Retinal pigment epithelial cell (primary cell): Measurements from ENCODE around the gene MSI2.
A peak's percentile ranks its signal among the peaks of the same experiment; 100 is the strongest.
"Not testable (repeated sequence)": the region's sequence is repeated elsewhere in the genome, so short reads cannot be mapped to it uniquely, and the experiment has no call there.

Experiments
- DNase-seq: peaks from one replicate; pipeline ENCODE4 v3.0.0-alpha.2; 2010; ENCODE audit warnings: low read depth
- H3K4me3 ChIP-seq: 2 replicates; pipeline ENCODE4 v1.5.1; 2011; ENCODE audit warnings: mild to moderate bottlenecking, low read length, control low read depth, moderate library complexity
- TF ChIP-seq, protein P1 (sequence below): conservative IDR thresholded peaks from 2 replicates; pipeline ENCODE4 v1.5.1; 2011; ENCODE audit warnings: low read depth, low read length, control low read depth, inconsistent platforms

MSI2 gene

DNA sequence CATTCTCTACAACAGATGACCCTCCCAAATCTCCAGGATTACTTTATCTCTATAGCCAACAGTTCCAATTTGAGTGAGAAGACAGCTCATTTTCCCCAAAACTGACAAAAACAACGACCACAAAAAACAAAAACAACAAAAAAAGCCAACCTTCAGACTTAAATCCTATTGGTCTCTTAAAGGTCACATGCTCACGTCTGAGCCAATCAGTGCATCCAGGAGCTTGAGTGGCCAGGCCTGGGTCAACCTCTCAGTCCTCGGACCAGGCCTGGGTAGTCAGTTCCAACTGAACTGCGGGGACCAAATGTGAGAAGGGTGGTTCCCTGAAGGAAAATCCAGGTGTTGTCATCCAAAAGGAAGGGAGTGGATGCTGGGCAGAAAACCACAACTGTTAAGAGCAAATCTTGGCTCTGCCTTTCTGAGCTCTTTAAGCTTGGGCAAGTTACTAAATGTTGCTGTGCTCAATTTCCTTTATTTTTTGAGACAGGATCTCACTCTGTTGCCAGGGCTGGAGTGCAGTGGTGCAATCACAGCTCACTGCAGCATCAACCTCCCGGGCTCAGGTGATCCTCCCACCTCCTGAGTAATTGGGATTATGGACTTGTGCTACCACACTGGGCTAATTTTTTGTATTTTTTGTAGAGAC lies 43.0 kb upstream of the MSI2 start:
- H3K4me3 ChIP-seq: no peak overlapping the region
- TF ChIP-seq, protein P1, sequence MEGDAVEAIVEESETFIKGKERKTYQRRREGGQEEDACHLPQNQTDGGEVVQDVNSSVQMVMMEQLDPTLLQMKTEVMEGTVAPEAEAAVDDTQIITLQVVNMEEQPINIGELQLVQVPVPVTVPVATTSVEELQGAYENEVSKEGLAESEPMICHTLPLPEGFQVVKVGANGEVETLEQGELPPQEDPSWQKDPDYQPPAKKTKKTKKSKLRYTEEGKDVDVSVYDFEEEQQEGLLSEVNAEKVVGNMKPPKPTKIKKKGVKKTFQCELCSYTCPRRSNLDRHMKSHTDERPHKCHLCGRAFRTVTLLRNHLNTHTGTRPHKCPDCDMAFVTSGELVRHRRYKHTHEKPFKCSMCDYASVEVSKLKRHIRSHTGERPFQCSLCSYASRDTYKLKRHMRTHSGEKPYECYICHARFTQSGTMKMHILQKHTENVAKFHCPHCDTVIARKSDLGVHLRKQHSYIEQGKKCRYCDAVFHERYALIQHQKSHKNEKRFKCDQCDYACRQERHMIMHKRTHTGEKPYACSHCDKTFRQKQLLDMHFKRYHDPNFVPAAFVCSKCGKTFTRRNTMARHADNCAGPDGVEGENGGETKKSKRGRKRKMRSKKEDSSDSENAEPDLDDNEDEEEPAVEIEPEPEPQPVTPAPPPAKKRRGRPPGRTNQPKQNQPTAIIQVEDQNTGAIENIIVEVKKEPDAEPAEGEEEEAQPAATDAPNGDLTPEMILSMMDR: no peak
- DNase-seq: no peak

DNA sequence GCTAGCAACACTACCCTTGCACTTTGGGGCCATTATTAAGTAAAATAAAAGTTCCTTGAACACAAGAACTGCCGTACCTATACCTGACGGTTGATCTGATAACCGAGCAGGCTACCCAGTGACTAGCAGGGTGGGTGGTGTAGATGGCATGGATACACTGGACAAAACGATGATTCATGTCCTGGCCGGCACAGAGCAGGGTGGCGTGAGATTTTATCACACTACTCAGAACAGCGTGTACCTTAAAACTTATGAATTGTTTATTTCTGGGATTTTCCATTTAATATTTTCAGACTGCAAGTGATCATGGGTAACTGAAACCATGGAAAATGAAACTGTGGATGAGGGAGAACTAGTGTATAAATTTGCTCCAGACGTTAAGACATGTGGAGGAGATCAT lies 41.0 kb upstream of the MSI2 start:
- DNase-seq: peak; percentile 16
- H3K4me3 ChIP-seq: no peak overlapping the region
- TF ChIP-seq, protein P1: no peak

DNA sequence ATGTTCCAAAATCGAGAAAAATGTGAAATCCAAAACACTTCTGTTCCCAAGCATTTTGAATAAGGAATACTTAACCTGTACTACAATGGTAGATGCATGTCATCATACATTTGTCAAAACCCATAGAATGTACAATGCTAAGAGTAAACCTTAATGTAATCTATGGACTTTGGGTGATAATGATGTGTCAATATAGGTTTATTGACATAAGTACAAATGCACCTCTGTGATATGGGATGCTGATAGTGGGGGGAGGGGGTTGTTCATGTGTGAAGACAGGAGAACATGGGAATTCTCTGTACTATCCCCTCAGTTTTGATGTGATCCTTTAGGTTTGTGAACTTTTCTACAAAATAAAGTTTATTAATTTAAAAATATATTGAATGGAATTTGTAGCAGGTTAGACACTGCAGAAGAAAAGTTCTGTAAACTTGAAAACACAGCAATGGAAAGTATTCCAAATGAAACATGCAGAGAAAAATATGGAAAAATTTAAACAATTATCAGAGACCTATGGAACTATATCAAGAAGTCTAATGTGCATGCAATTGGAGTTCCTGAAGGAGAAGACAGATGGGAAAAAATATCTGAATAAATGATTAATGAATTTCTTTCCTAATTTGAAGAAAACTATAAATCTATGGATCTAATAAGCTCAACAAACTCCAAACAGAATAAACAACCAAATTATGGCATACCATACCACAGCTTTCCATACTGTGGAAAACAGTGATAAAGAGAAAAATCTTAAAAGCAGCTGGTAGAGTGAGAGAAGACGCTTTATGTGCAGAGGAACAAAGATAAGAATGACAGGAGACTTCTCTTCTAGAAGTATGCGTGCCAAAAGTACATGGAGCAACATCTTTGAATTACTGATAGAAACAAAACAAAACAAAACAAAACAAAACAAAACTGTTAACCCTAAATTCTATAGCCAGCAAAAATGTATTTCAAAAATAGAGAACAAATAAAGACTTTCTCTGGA lies 34.7 kb upstream of the MSI2 start:
- H3K4me3 ChIP-seq: no peak overlapping the region
- TF ChIP-seq, protein P1: no peak
- DNase-seq: no peak

DNA sequence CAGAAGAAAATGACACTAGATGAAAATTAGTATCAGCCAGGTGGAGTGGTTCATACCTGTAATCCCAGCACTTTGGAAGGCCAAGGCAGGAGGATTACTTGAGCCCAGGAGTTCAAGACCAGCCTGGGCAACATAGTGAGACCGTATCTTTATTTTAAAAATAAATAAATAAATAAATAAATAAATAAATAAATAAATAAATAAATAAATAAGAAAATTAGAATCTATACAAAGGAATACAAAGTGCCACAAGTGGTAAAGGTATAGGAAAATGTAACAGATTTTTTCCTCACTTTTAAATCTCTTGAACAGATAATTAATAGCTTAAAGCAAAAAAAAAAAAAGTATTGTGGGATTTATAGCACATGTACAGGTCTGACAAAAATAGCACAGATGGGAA lies 33.9 kb upstream of the MSI2 start:
- H3K4me3 ChIP-seq, DNase-seq: not testable (repeated sequence)

DNA sequence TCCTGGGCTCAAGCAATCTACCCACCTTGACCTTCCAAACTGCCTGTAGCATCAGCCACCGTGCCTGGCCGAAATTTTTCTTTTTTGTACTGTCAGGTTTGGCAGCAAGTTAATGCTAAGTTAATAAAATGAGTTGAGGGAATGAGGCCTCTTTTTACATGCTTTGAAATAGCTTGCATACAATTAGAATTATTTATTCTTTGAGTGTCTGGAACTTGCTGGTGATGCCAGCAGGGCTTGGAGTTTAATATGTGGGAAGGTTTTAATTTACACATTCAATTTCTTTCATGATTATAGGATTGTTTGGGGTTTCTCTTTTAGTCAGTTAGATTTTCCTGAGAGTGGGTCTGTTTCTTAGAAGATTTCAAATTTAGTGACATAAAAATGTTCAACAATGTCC lies 31.2 kb upstream of the MSI2 start:
- no peak overlapping the region for H3K4me3 ChIP-seq
- no peak for DNase-seq
- TF ChIP-seq, protein P1: no peak

DNA sequence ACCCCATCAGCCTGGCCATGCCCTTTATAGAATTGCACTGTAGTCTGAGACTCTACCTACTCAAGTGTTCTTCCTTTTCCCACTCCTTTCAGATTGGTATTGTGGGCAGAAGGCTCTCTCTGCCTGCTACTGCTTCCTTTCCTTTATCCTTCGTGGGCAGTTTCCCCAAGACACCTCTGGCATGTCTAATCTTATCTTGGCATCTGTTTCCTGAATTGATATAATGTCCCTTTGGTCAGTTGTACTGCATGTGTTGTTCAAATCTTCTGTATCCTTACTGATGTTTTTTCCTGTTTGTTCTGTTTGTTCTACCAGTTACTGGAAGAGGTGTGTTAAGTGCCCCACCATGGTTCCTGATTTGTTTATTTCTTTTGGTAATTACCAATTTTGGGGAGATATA lies 29.5 kb upstream of the MSI2 start:
- no peak for DNase-seq
- TF ChIP-seq, protein P1: no peak
- H3K4me3 ChIP-seq: no peak overlapping the region

DNA sequence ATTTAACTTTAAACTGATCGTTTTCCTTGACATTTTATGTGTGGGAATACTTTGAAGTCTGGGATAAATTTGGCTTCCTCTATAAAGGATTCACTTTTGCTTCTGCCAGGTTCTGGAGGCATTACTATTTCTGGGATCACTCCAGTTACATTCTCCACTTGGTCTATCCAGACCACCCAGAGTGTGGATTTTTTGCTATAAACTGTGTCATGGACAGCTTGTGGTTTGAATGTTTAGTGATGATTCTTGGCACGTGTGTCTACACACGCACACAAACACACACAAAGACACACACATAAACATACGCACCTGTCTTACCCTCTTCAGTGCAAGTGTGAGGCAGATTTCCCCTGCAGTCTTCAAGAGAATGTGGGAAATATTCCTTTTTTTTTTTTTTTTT lies 27.4 kb upstream of the MSI2 start:
- DNase-seq: no peak
- TF ChIP-seq, protein P1: no peak
- no peak overlapping the region for H3K4me3 ChIP-seq
